ENCODE data around the gene SAMSN1. TPM values are rescaled to one million over a fixed set of nuclear protein-coding genes. Genes with fewer than 3 reads are reported as not detected.

Gene SAMSN1
- total RNA-seq, 4 donors from 2014 or later: 1.6 to 22.5 (median 2.9) TPM

- no peak for TF ChIP-seq POLR2A (IDR thresholded peaks at IDR 0.05; ENCODE audit: low read depth)
- TF ChIP-seq EP300 (IDR thresholded peaks at IDR 0.05): no peak
- TF ChIP-seq CTCF (IDR thresholded peaks at IDR 0.05): no peak
- no peak for TF ChIP-seq POLR2AphosphoS5 (IDR thresholded peaks at IDR 0.05)
- no peak overlapping the region for H3K27ac ChIP-seq (replicated peaks in 1 of 4)
- H3K9me3 ChIP-seq: peaks cover 0 to 4% (median 0%) of the 10 kb centered on the region in 4 donors
- no peaks in the 10 kb centered on the region for H3K36me3 ChIP-seq
- H3K4me3 ChIP-seq: no peak overlapping the region
- H3K4me1 ChIP-seq: no peaks in the 10 kb centered on the region
- intact Hi-C loops (cut with DNase I): no loop called here
- no peaks in the 10 kb centered on the region for H3K27me3 ChIP-seq
- DNase-seq (ENCODE audit: extremely low spot score): no peak
Measured at GRCh38 chr21:14560139-14560538, 14.0 kb upstream of the SAMSN1 start.

GRCh38 chr21:14559102-14559501 lies 13.0 kb upstream of the SAMSN1 start:
- Histone ChIP-seq H3K4me1 (no peaks in the 10 kb centered on the region), H3K36me3 (no peaks in the 10 kb centered on the region), H3K27ac (replicated peaks in 1 of 4) (no peak overlapping the region), H3K27me3 (no peaks in the 10 kb centered on the region), H3K4me3 (no peak overlapping the region), H3K9me3 (peaks cover 0 to 4% (median 0%) of the 10 kb centered on the region in 4 donors)
- intact Hi-C loops (cut with DNase I): no loop called here
- TF ChIP-seq POLR2AphosphoS5 (IDR thresholded peaks at IDR 0.05) (no peak), EP300 (IDR thresholded peaks at IDR 0.05) (no peak), CTCF (IDR thresholded peaks at IDR 0.05) (no peak), POLR2A (IDR thresholded peaks at IDR 0.05; ENCODE audit: low read depth) (no peak)
- no peak for DNase-seq (ENCODE audit: extremely low spot score)

- no peak for DNase-seq (ENCODE audit: extremely low spot score)
- 84% methylated on average over 5 of the region's 5 CpGs for WGBS
- TF ChIP-seq POLR2AphosphoS5 (IDR thresholded peaks at IDR 0.05): no peak
- no peak for TF ChIP-seq EP300 (IDR thresholded peaks at IDR 0.05)
- no peak for TF ChIP-seq POLR2A (IDR thresholded peaks at IDR 0.05; ENCODE audit: low read depth)
- no peak for TF ChIP-seq CTCF (IDR thresholded peaks at IDR 0.05)
- H3K9me3 ChIP-seq: peaks cover 0 to 4% (median 0%) of the 10 kb centered on the region in 4 donors
- intact Hi-C loops (cut with DNase I): no loop called here
- H3K4me3 ChIP-seq: no peak overlapping the region
- no peaks in the 10 kb centered on the region for H3K4me1 ChIP-seq
- no peaks in the 10 kb centered on the region for H3K27me3 ChIP-seq
- H3K27ac ChIP-seq (replicated peaks in 1 of 4): no peak overlapping the region
- H3K36me3 ChIP-seq: no peaks in the 10 kb centered on the region
Measured at GRCh38 chr21:14557413-14557812, 11.3 kb upstream of the SAMSN1 start.

GRCh38 chr21:14554948-14555347 lies 8.8 kb upstream of the SAMSN1 start:
- H3K4me1 ChIP-seq: no peaks in the 10 kb centered on the region

More at GRCh38 chr21:14554948-14555347, 8.8 kb upstream of the SAMSN1 start:
- H3K4me3 ChIP-seq: no peak overlapping the region
- intact Hi-C loops (cut with DNase I): no loop called here
- WGBS: 63% methylated on average over 1 of the region's 1 CpG
- no peaks in the 10 kb centered on the region for H3K9me3 ChIP-seq
- no peaks in the 10 kb centered on the region for H3K36me3 ChIP-seq
- H3K27me3 ChIP-seq: no peaks in the 10 kb centered on the region
- H3K27ac ChIP-seq (replicated peaks in 1 of 4): no peak overlapping the region
- no peak for DNase-seq (ENCODE audit: extremely low spot score)
- TF ChIP-seq CTCF (IDR thresholded peaks at IDR 0.05) (no peak), EP300 (IDR thresholded peaks at IDR 0.05) (no peak), POLR2A (IDR thresholded peaks at IDR 0.05; ENCODE audit: low read depth) (no peak), POLR2AphosphoS5 (IDR thresholded peaks at IDR 0.05) (no peak)
